Heart right ventricle (tissue), 16 donors: Measurements from ENCODE around the gene NCBP3. TPM values are rescaled to one million over a fixed set of nuclear protein-coding genes. Genes with fewer than 3 reads are reported as not detected.

Source experiments
- ATAC-seq, 8 donors: fragments of 200-7000 bp; cut with Tn5 transposase; one replicate each; pipeline ENCODE4 v1.9.1; 2020; ENCODE audit warnings: mild to moderate bottlenecking in 8 of 8, moderate library complexity in 8 of 8, moderate number of reproducible peaks in 1 of 8
- DNase-seq, 2 donors: peaks; one replicate each; pipeline ENCODE4 v3.0.0-alpha.2; 2020
- H3K27ac ChIP-seq, 10 donors: fragments of 200-600 bp; sonication (generic) in 2 of 10; one replicate each; pipeline versions ENCODE4 v1.5.0 to v1.8.0; 2020 to 2022; ENCODE audit warnings: mild to moderate bottlenecking in 3 of 10
- H3K27me3 ChIP-seq, 7 donors: fragments of 200-600 bp; one replicate each; pipeline ENCODE4 v1.8.0; 2021 to 2022; ENCODE audit warnings: mild to moderate bottlenecking in 2 of 7
- H3K36me3 ChIP-seq, 9 donors: fragments of 200-600 bp; sonication (generic) in 1 of 9; one replicate each; pipeline versions ENCODE4 v1.5.0 to v1.8.0; 2020 to 2022; ENCODE audit warnings: mild to moderate bottlenecking in 2 of 9
- H3K4me1 ChIP-seq, 9 donors: fragments of 200-600 bp; sonication (generic) in 1 of 9; one replicate each; pipeline versions ENCODE4 v1.5.0 to v1.8.0; 2020 to 2022; ENCODE audit warnings: mild to moderate bottlenecking in 4 of 9
- H3K4me3 ChIP-seq, 10 donors: fragments of 200-600 bp; sonication (generic) in 2 of 10; one replicate each; pipeline versions ENCODE4 v1.5.0 to v1.8.0; 2020 to 2022; ENCODE audit warnings: mild to moderate bottlenecking in 7 of 10, moderate library complexity in 2 of 10
- H3K9me3 ChIP-seq, 11 donors: fragments of 200-600 bp in 10 of 11; sonication (generic) in 2 of 11; one replicate each; pipeline versions ENCODE4 v1.5.0 to v1.8.0; 2013 to 2022; ENCODE audit warnings: mild to moderate bottlenecking in 2 of 11, control low read depth in 1 of 11, moderate library complexity in 1 of 11
- WGBS, 2 donors: extraction: QIAGEN DNeasy Blood & Tissue Kit; methylation state at CpG; one replicate each; pipeline ENCODE4 v1.1.7; 2013; ENCODE audit warnings: inconsistent platforms in 1 of 2; 5-methylcytosine and 5-hydroxymethylcytosine counted together
- intact Hi-C, 10 donors: fragments of 100-400 bp; cut with DNase I; formaldehyde crosslinking; loops; one replicate each; pipeline versions ENCODE4 v1.11.1 to v1.14.2; 2022
- polyA plus RNA-seq, 2 donors: library from polyadenylated mRNA; stranded (reverse); fragments of 200-250 nt; gene quantifications; one replicate each; pipeline ENCODE4 v1.2.3, GENCODE V29; 2013
- total RNA-seq, 10 donors: library from RNA; stranded (reverse); fragmentation: NEBNext Ultra II Directional in 3 of 10; extraction: Animal tissue kit (Norgen Biotek cat#: 25700) in 3 of 10; gene quantifications; one replicate each; pipeline versions ENCODE4 v1.2.1 to v1.2.4, GENCODE V29; 2021 to 2023
- TF ChIP-seq, protein P1 (sequence below), 9 donors: fragments of 200-600 bp; sonication (generic) in 2 of 9; IDR thresholded peaks; one replicate each; pipeline versions ENCODE4 v1.5.0 to v1.8.0; 2021 to 2022; ENCODE audit warnings: antibody characterized with exemption in 9 of 9, mild to moderate bottlenecking in 5 of 9, moderate library complexity in 1 of 9
- donor health status: Arrhythmogenic right ventricular cardiomyopathy.
- donor health status: ischemic (EF 13 %, LVEDD 7.1; RV severe dilation, severe dysfunction).
- donor health status: healthy with polysubstance abuse.
- donor health status: DM: no; HTN: yes; CAD: no.
- donor health status: DM: no; HTN: no; CAD: no.
- donor health status: ischemic (EF 25% LVEDD 6.9; RV normal size, moderate dysfunction).
- donor health status: ischemic (EF 25% LVEDD 5.7; RV mildly dilated, moderate dysfunction).
- donor health status: healthy.
- donor health status: DM: yes; HTN: yes; CAD: no.
- donor health status: Ischemic cardiomyopathy.
- donor health status: ischemic (EF 35%, LVEDD 5.7; RV mildly dilated, moderate dysfunction).
- donor health status: nonischemic (EF 11% LVEDD 7.7; RV severe dilation, severe dysfunction).
- donor health status: DM: yes; HTN: yes; CAD: no.
- donor health status: PGD.
- donor health status: ischemic (EF 29% LVEDD 5.4; RV normal size, mild dysfunction).
- donor health status: nonischemic (EF 23%, LVEDD 6.1; RV moderate dilation, normal function).

The NCBP3 gene
- total and polyA plus RNA-seq, 12 donors, result 7.3 to 30.9 (median 21.0) TPM

DNA sequence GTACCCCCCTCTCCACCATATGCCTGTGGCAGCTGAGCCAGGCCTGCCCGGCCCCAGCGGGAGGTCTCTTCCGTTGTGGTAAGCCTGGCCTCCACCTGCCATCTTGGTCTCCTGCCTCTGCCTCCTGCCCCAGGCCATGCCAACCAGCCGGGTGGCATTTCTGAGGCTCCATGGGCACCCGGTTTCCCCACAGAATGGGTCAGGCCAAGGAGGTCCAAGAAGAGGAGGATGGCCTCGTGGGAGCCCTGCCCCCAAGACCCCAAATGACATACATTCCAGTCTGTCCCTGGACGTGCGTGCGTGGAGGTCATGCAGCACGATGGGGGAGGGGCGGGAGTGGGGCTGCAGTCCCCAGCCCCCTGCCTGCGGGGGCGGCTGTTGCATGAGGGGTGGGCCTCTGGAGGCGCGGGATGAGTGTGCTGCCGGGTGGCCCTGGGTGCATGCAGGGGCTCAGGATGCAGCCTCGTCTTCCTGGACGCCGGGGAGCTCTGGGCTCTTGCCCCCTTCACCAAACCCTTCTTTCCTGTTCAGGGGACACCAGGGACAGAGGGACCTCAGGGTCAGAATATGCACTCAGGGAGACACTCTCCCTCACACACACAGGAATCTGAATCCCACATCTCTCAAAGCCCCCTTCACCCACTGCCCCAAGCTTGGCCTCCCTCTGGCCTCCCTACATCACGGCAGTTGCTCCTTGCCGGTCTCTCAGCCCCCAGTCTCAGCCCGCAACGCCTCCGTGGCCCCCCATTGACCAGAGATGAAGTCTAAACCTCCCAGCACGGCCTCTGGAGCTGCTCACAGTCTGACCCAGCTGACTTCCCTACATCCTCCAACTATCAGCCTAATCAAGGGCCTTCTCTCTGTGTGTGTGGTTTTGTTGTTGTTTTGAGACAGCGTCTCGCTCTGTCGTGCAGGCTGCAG, 16.0 kb upstream of the NCBP3 start:
- ATAC-seq, result no peak
- Histone ChIP-seq H3K27ac (no peak overlapping the region), H3K4me1 (peaks cover 0 to 8% (median 0%) of the 10 kb centered on the region in 9 donors), H3K36me3 (peaks cover 0 to 33% (median 0%) of the 10 kb centered on the region in 9 donors), H3K27me3 (no peaks in the 10 kb centered on the region), H3K9me3 (no peaks in the 10 kb centered on the region), H3K4me3 (no peak overlapping the region)
- DNase-seq, result no peak
- intact Hi-C loops, result loop anchor here in 7 of 10 donors (5.0 to 10.0 kb wide), 7 partner anchors 45 to 213 kb away; partner anchors contain the start of gene P2RX1 (in 1 of the 7)
- TF ChIP-seq, protein P1, sequence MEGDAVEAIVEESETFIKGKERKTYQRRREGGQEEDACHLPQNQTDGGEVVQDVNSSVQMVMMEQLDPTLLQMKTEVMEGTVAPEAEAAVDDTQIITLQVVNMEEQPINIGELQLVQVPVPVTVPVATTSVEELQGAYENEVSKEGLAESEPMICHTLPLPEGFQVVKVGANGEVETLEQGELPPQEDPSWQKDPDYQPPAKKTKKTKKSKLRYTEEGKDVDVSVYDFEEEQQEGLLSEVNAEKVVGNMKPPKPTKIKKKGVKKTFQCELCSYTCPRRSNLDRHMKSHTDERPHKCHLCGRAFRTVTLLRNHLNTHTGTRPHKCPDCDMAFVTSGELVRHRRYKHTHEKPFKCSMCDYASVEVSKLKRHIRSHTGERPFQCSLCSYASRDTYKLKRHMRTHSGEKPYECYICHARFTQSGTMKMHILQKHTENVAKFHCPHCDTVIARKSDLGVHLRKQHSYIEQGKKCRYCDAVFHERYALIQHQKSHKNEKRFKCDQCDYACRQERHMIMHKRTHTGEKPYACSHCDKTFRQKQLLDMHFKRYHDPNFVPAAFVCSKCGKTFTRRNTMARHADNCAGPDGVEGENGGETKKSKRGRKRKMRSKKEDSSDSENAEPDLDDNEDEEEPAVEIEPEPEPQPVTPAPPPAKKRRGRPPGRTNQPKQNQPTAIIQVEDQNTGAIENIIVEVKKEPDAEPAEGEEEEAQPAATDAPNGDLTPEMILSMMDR (IDR thresholded peaks at IDR 0.05), result no peak
- WGBS, 2 donors, result 87 to 88% methylated on average over 28 of the region's 28 CpGs

DNA sequence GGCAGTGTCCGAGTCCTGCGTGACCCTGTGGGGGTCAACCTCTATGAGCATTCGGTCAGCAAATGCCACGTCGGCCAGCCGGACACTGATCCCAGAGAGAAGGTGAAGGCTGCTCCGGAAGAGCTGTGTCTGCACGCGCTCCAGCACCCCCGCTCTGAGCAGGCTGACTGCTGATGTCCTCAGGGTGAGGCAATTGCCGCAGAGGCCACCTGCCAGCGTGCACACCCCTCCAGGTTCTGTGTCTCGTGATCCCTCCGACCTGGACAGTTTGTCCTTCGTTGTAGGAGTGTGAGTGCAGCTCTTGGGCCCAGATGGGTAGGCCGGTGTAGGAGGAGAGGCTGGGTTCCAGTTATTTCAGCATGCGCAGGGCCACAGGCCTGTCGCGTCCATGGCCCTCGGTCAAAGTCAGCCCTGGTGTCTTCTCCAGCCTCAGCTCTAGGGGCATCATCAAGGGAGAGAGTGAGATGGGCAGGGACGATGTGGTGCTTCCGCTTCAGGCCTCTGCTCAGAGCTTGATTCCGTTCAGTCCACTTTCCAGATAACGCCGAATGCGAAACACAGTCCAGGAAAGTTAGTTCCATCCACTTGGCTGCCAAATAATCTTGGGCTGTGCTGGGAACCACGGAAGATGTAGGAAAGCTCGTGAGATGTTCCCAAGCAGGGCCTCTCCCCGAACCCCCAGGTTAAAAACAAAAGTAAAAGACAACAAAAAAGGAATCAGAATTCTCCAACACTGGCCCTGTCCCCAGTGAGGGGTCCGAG, 15.1 kb upstream of the NCBP3 start:
- TF ChIP-seq, protein P1 (IDR thresholded peaks at IDR 0.05), result no peak
- intact Hi-C loops, result loop anchor here in 7 of 10 donors (5.0 to 10.0 kb wide), 7 partner anchors 46 to 214 kb away; partner anchors contain the start of gene P2RX1 (in 1 of the 7)
- WGBS, 2 donors, result 93 to 94% methylated on average over 30 of the region's 30 CpGs
- H3K27ac ChIP-seq, result no peak overlapping the region
- H3K4me1 ChIP-seq, result peaks cover 0 to 8% (median 0%) of the 10 kb centered on the region in 9 donors
- peaks cover 0 to 33% (median 0%) of the 10 kb centered on the region in 9 donors for H3K36me3 ChIP-seq
- H3K9me3 ChIP-seq, result no peaks in the 10 kb centered on the region
- no peaks in the 10 kb centered on the region for H3K27me3 ChIP-seq
- no peak overlapping the region for H3K4me3 ChIP-seq
- no peak for DNase-seq
- ATAC-seq, result no peak

DNA sequence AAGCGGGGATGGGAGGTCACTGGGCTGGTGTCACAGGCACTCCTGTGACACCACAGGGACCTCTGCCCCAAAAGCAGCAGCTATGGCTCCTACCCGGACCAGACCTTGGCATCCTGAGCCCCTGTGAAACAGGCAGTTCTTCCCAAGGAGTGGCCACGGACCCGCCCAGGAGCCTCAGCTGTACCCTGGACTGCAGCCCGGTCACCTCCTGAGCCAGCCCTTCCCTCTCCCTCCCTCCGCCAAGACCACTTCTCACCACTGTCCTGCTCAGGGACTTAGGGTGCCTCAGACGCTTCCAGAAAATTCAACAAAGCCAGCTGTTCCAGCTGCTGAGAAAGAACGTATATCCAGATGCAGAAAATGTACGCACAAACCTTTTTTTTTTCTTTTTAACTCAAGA, 13.9 kb upstream of the NCBP3 start:
- H3K4me3 ChIP-seq, result no peak overlapping the region
- DNase-seq, result no peak
- peaks cover 0 to 33% (median 0%) of the 10 kb centered on the region in 9 donors for H3K36me3 ChIP-seq
- H3K9me3 ChIP-seq, result no peaks in the 10 kb centered on the region
- TF ChIP-seq, protein P1 (IDR thresholded peaks at IDR 0.05), result no peak
- intact Hi-C loops, result loop anchor here in 7 of 10 donors (5.0 to 10.0 kb wide), 7 partner anchors 47 to 215 kb away; partner anchors contain the start of gene P2RX1 (in 1 of the 7)
- H3K27ac ChIP-seq, result no peak overlapping the region
- no peaks in the 10 kb centered on the region for H3K27me3 ChIP-seq
- WGBS, 2 donors, result 72 to 84% methylated on average over 9 of the region's 9 CpGs
- H3K4me1 ChIP-seq, result peaks cover 0 to 1% (median 0%) of the 10 kb centered on the region in 9 donors
- no peak for ATAC-seq
